SU-DHL-6 (cell line): ENCODE measurements around the gene ZFR2.

Experiments used
- H2AFZ ChIP-seq: fragments of 200-600 bp; sonication (generic); 2 replicates; pipeline ENCODE4 v1.6.1; 2014; ENCODE audit warnings: low read depth, mild to moderate bottlenecking, moderate library complexity, mixed read lengths, antibody characterized with exemption, low read length; ENCODE audit not compliant: severe bottlenecking
- H3F3A ChIP-seq: fragments of 200-600 bp; shearing (Covaris generic); 2 replicates; pipeline ENCODE4 v1.6.0; 2016; ENCODE audit warnings: antibody characterized with exemption, mild to moderate bottlenecking; ENCODE audit not compliant: insufficient read depth
- H3K27ac ChIP-seq: fragments of 200-600 bp; sonication (generic); 2 replicates; pipeline ENCODE4 v1.5.1; 2016; ENCODE audit warnings: low read depth, mild to moderate bottlenecking, low read length, moderate library complexity, mixed read lengths
- H3K27me3 ChIP-seq: fragments of 200-600 bp; sonication (generic), shearing (Covaris generic); 2 replicates; pipeline ENCODE4 v1.6.0; 2014; ENCODE audit warnings: mild to moderate bottlenecking, low read length
- H3K36me3 ChIP-seq: fragments of 200-600 bp; sonication (generic); 2 replicates; pipeline ENCODE4 v1.6.1; 2014; ENCODE audit warnings: mild to moderate bottlenecking, low read length, mixed read lengths
- H3K4me2 ChIP-seq: fragments of 300-600, 200-600 bp; shearing (Covaris generic), sonication (generic); 2 replicates; pipeline ENCODE4 v1.6.0; 2014; ENCODE audit warnings: low read length, low read depth, mild to moderate bottlenecking; ENCODE audit not compliant: poor library complexity, severe bottlenecking
- H3K4me3 ChIP-seq: fragments of 200-600 bp; sonication (generic); 2 replicates; pipeline ENCODE4 v1.5.1; 2014; ENCODE audit warnings: antibody characterized with exemption, low read length, mild to moderate bottlenecking, mixed read lengths; ENCODE audit not compliant: insufficient read depth, poor library complexity, severe bottlenecking
- H3K79me2 ChIP-seq: fragments of 200-600 bp; sonication (generic); 2 replicates; pipeline ENCODE4 v1.6.1; 2014; ENCODE audit warnings: mild to moderate bottlenecking, low read length, moderate library complexity; ENCODE audit not compliant: insufficient read depth
- H3K9ac ChIP-seq: fragments of 200-600 bp; sonication (generic); 2 replicates; pipeline ENCODE4 v1.7.0; 2014; ENCODE audit warnings: mild to moderate bottlenecking, low read length
- H3K9me2 ChIP-seq: fragments of 200-600 bp; sonication (generic); replicated peaks from 2 replicates; pipeline ENCODE4 v1.6.1; 2014; ENCODE audit warnings: low read length; ENCODE audit not compliant: insufficient read depth
- H3K9me3 ChIP-seq: fragments of 200-600 bp; sonication (generic); 2 replicates; pipeline ENCODE4 v1.6.1; 2014; ENCODE audit warnings: low read length, mixed read lengths; ENCODE audit not compliant: insufficient read depth
- H4K20me1 ChIP-seq: fragments of 200-600 bp; sonication (generic); 2 replicates; pipeline ENCODE4 v1.6.1; 2014; ENCODE audit warnings: low read depth, mild to moderate bottlenecking, antibody characterized with exemption, low read length, moderate library complexity, mixed read lengths
- EZH2phosphoT487 ChIP-seq: fragments of 200-600 bp; sonication (generic), shearing (Covaris generic); conservative IDR thresholded peaks from 2 replicates; pipeline ENCODE4 v1.6.1; 2018; ENCODE audit warnings: mild to moderate bottlenecking, antibody characterized with exemption, low read length, moderate library complexity, mixed read lengths
- TF ChIP-seq, protein P1 (sequence below): fragments of 200-600 bp; sonication (generic); IDR thresholded peaks from one replicate; pipeline ENCODE4 v1.5.1; 2017; ENCODE audit warnings: antibody characterized with exemption, mild to moderate bottlenecking, low read length, moderate library complexity; ENCODE audit not compliant: insufficient read depth, poor library complexity, severe bottlenecking

ZFR2 gene

DNA sequence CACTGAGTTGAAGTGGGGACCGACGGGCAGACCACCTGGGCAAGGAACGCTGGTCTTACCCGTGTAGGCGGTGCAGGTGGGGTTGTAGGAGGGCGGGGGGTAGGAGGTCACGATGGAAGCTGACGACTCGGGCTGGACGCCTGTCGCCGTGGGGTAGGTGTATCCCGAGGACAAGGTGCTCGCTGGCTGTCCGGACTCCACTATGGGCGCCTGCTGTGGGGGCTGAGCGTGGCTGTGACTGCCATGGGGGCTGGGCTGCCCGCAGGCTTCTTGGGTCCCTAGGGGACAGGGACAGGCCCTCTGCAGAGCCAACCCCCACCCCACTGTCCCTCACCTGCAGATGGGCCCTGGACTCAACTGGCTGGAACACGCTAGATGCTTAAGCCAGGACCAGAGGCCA is 37.2 kb downstream of the ZFR2 start:
- H3K36me3 ChIP-seq: no peaks in the 10 kb centered on the region
- H3K4me2 ChIP-seq: no peak overlapping the region
- no peaks in the 10 kb centered on the region for H3K9me3 ChIP-seq
- no peaks in the 10 kb centered on the region for H3K79me2 ChIP-seq
- H2AFZ ChIP-seq: no peak overlapping the region
- H4K20me1 ChIP-seq: no peaks in the 10 kb centered on the region
- no peak overlapping the region for H3K4me3 ChIP-seq
- H3K9ac ChIP-seq: no peak overlapping the region
- H3F3A ChIP-seq: no peaks in the 10 kb centered on the region
- no peaks in the 10 kb centered on the region for H3K27me3 ChIP-seq
- no peaks in the 10 kb centered on the region for H3K9me2 ChIP-seq
- TF ChIP-seq, protein P1, sequence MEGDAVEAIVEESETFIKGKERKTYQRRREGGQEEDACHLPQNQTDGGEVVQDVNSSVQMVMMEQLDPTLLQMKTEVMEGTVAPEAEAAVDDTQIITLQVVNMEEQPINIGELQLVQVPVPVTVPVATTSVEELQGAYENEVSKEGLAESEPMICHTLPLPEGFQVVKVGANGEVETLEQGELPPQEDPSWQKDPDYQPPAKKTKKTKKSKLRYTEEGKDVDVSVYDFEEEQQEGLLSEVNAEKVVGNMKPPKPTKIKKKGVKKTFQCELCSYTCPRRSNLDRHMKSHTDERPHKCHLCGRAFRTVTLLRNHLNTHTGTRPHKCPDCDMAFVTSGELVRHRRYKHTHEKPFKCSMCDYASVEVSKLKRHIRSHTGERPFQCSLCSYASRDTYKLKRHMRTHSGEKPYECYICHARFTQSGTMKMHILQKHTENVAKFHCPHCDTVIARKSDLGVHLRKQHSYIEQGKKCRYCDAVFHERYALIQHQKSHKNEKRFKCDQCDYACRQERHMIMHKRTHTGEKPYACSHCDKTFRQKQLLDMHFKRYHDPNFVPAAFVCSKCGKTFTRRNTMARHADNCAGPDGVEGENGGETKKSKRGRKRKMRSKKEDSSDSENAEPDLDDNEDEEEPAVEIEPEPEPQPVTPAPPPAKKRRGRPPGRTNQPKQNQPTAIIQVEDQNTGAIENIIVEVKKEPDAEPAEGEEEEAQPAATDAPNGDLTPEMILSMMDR: no peak
- TF ChIP-seq EZH2phosphoT487: no peak
- no peak overlapping the region for H3K27ac ChIP-seq

DNA sequence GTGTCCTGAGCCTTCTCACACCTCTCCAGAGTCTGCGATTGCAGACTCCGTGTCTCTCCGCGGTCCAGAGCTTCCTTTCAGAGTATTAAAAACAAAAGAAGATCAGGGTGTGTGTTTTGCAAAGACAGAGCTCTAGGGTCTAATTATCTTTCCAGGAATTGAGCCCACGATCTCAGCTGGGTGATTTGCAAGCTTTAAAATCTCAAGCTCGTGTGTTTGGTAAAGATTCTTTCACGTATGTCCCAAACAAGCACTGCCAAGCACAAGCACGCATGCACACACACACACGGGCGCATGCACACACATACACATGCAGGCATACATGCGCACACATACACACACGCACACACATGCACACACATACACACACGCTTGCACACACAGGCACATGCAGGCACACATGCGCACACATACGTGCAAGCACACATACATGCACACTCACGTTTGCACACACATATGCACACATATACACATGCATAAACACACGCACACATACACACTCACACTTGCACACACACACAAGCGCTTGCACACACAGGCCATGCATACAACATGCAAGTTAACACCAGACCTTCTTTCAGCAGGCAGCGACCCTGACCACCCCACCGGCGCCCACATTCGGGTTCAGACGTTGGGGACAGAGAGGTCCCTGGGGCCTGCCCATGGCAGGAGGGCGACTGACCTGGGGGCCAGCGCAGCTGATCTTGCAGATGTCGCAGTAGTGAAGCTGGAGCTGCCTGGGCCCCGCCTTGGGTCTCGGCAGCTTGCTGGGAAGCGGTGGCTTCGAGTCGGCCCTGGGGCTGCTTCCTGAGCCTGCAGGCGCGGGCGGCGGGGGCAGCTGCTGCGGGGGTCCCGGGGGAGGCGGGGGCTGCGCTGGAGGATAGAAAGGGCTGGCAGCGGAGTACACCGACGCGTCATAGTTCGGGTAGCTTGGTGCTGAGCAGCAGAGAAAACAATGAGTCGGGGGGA is 37.9 kb downstream of the ZFR2 start:
- H3K27me3 ChIP-seq: no peaks in the 10 kb centered on the region
- H4K20me1 ChIP-seq: no peaks in the 10 kb centered on the region
- no peak overlapping the region for H3K27ac ChIP-seq
- H3K79me2 ChIP-seq: no peaks in the 10 kb centered on the region
- no peaks in the 10 kb centered on the region for H3K9me2 ChIP-seq
- no peak overlapping the region for H3K4me2 ChIP-seq
- H3K9me3 ChIP-seq: no peaks in the 10 kb centered on the region
- no peaks in the 10 kb centered on the region for H3K36me3 ChIP-seq
- TF ChIP-seq EZH2phosphoT487: no peak
- TF ChIP-seq, protein P1: no peak
- no peak overlapping the region for H2AFZ ChIP-seq
- H3F3A ChIP-seq: no peaks in the 10 kb centered on the region
- no peak overlapping the region for H3K4me3 ChIP-seq
- H3K9ac ChIP-seq: no peak overlapping the region

DNA sequence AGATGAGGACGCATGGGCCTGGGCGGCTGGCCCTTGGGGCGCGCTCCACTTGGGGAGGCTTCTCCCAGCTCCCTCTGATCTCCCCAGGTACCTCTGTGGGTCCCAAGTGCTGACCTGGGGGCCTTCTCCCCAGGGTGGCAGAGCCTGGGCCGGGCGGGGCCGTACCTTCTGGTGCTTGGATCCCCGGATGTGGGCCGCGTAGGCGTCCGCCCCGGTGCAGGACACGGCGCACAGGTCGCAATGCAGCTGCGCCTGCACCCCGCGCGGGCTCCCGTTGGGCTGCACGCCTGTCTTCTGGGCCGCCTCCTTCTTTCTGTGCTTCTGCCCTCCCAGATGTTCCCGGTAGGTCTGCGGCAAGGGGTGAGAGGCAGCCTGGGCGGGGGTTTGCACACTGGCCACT is 41.5 kb downstream of the ZFR2 start:
- Histone ChIP-seq H3K27me3 (no peaks in the 10 kb centered on the region), H3F3A (no peaks in the 10 kb centered on the region), H3K36me3 (no peaks in the 10 kb centered on the region), H3K79me2 (no peaks in the 10 kb centered on the region), H3K4me3 (no peak overlapping the region), H3K4me2 (no peak overlapping the region), H4K20me1 (no peaks in the 10 kb centered on the region), H3K9me2 (no peaks in the 10 kb centered on the region), H3K9me3 (no peaks in the 10 kb centered on the region), H2AFZ (no peak overlapping the region), H3K27ac (no peak overlapping the region), H3K9ac (no peak overlapping the region)
- no peak for TF ChIP-seq EZH2phosphoT487
- TF ChIP-seq, protein P1: no peak
